ENCODE results near the gene TRIM63. TPM values are rescaled to one million over a fixed set of nuclear protein-coding genes. Genes with fewer than 3 reads are reported as not detected.

The TRIM63 gene
- total and polyA plus RNA-seq, 2 donors (not counting 3 experiments of a cell fraction or from before 2014, with no cell fraction given), result not detected

- H3K79me2 ChIP-seq (ENCODE audit: control insufficient read depth, insufficient read depth, low read length), result no peaks in the 10 kb centered on the region
- no TSS peak for BruUV-seq (replicated peaks)
- FAIRE-seq (no peak), DNase-seq (ENCODE audit: low read depth, low spot score) (no peak)
- intact Hi-C loops (cut with micrococcal nuclease), result no loop called here
- H3K4me2 ChIP-seq (ENCODE audit: insufficient read depth, low read length), result no peak overlapping the region
- no peaks in the 10 kb centered on the region for H3K36me3 ChIP-seq (ENCODE audit: control insufficient read depth in 2 of 2, extremely low read depth in 1 of 2, insufficient read depth in 2 of 2, low read length in 2 of 2)
- no peak for TF ChIP-seq GATA2 (IDR thresholded peaks at IDR 0.05; ENCODE audit: insufficient read depth, insufficient read length, low read depth, low read length)
- no peak for TF ChIP-seq POLR2AphosphoS5 (IDR thresholded peaks at IDR 0.05; ENCODE audit: insufficient read depth, low read depth, low read length)
- no peak for TF ChIP-seq FOS (IDR thresholded peaks at IDR 0.05; ENCODE audit: borderline replicate concordance, insufficient read depth, low read length)
- no peak for TF ChIP-seq POLR2A (IDR thresholded peaks at IDR 0.05; ENCODE audit: low read depth, low read length)
- TF ChIP-seq EZH2 (IDR thresholded peaks at IDR 0.05; ENCODE audit: borderline replicate concordance, low read depth, low read length, severe bottlenecking), result no peak
- no peak for TF ChIP-seq CTCF (IDR thresholded peaks at IDR 0.05; ENCODE audit: extremely low read depth in 1 of 2, insufficient read depth in 1 of 2, low read depth in 1 of 2, low read length in 2 of 2)
- TF ChIP-seq MYC (IDR thresholded peaks at IDR 0.05; ENCODE audit: low read depth, low read length), result no peak
- TF ChIP-seq MAX (IDR thresholded peaks at IDR 0.05; ENCODE audit: insufficient read depth, insufficient read length), result no peak
- no peak for TF ChIP-seq JUN (IDR thresholded peaks at IDR 0.05; ENCODE audit: borderline replicate concordance, insufficient read depth, insufficient read length, low read depth)
- no peak overlapping the region for H3K4me3 ChIP-seq (replicated peaks in 1 of 3; ENCODE audit: insufficient read depth in 1 of 3, low read depth in 1 of 3, low read length in 3 of 3)
- no peak overlapping the region for H3K9ac ChIP-seq (replicated peaks; ENCODE audit: extremely low read depth, insufficient read depth, low read length)
- no peaks in the 10 kb centered on the region for H3K9me3 ChIP-seq (replicated peaks; ENCODE audit: control insufficient read depth, insufficient read depth, low read length)
- no peak overlapping the region for H2AFZ ChIP-seq (ENCODE audit: low read depth, low read length)
- H4K20me1 ChIP-seq (replicated peaks; ENCODE audit: control insufficient read depth, extremely low read depth, insufficient read depth, low read length), result no peaks in the 10 kb centered on the region
- H3K4me1 ChIP-seq (ENCODE audit: control insufficient read depth, extremely low read depth, insufficient read depth, low read length), result peaks cover 13% of the 10 kb centered on the region
- ChIA-PET CTCF (no interaction called here), POLR2A (no interaction called here)
- no peak overlapping the region for H3K27ac ChIP-seq (ENCODE audit: insufficient read depth, low read depth, low read length)
- peaks cover 0 to 8% of the 10 kb centered on the region in 2 experiments for H3K27me3 ChIP-seq (ENCODE audit: control insufficient read depth in 2 of 2, insufficient read depth in 2 of 2, low read length in 2 of 2)
- dilution Hi-C loops (cut with MboI; ENCODE audit: extremely low pct_ligation_motif_present, low sequenced_read_pairs), result no loop called here
- H3K9me1 ChIP-seq (replicated peaks; ENCODE audit: control insufficient read depth, extremely low read depth, insufficient read depth, low read length), result no peaks in the 10 kb centered on the region
Measured at GRCh38 chr1:26096471-26096870, 29.0 kb upstream of the TRIM63 start.
